Suprapubic skin (tissue), 4 donors: Measurements from ENCODE around the gene XYLT1. TPM values are rescaled to one million over a fixed set of nuclear protein-coding genes. Genes with fewer than 3 reads are reported as not detected.

Experiments
- DNase-seq, 2 donors: peaks; one replicate each; pipeline ENCODE4 v3.0.0-alpha.2; 2019; ENCODE audit warnings: low spot score in 2 of 2
- H3K27ac ChIP-seq: fragments of 200-600 bp; sonication (generic); one replicate; pipeline ENCODE4 v1.5.1; 2019
- H3K27me3 ChIP-seq: fragments of 200-600 bp; sonication (generic); one replicate; pipeline ENCODE4 v1.5.1; 2019
- H3K36me3 ChIP-seq: fragments of 200-600 bp; sonication (generic); one replicate; pipeline ENCODE4 v1.5.1; 2019
- H3K4me1 ChIP-seq: fragments of 200-600 bp; sonication (generic); one replicate; pipeline ENCODE4 v1.5.1; 2019
- H3K4me3 ChIP-seq: fragments of 200-600 bp; sonication (generic); one replicate; pipeline ENCODE4 v1.5.1; 2019; ENCODE audit warnings: mild to moderate bottlenecking
- H3K9me3 ChIP-seq: fragments of 200-600 bp; sonication (generic); one replicate; pipeline ENCODE4 v1.5.1; 2019
- CTCF ChIP-seq, 2 donors: fragments of 200-600 bp in 1 of 2; fragments of 450-650 bp in 1 of 2; sonication (generic) in 1 of 2; IDR thresholded peaks; one replicate each; pipeline ENCODE4 v1.5.1; 2016 to 2019; ENCODE audit warnings: antibody characterized with exemption in 2 of 2, mild to moderate bottlenecking in 1 of 2, moderate library complexity in 1 of 2
- EP300 ChIP-seq: sonication (generic); formaldehyde crosslinking; IDR thresholded peaks from one replicate; pipeline ENCODE4 v1.6.1; 2017; ENCODE audit warnings: antibody characterized with exemption
- POLR2A ChIP-seq, 2 donors: fragments of 450-650 bp; IDR thresholded peaks; one replicate each; pipeline ENCODE4 v1.6.1; 2017; ENCODE audit warnings: antibody characterized with exemption in 2 of 2, mild to moderate bottlenecking in 2 of 2, moderate library complexity in 2 of 2
- POLR2AphosphoS5 ChIP-seq, 3 donors: sonication (generic); formaldehyde crosslinking; IDR thresholded peaks; one replicate each; pipeline ENCODE4 v1.6.1; 2017; ENCODE audit warnings: antibody characterized with exemption in 3 of 3
- WGBS: methylation state at CpG from one replicate; pipeline ENCODE4 v1.1.5; 2018; 5-methylcytosine and 5-hydroxymethylcytosine counted together
- total RNA-seq, 4 donors: library from RNA; depleted of rRNA; stranded (reverse); fragments of >200 nt; gene quantifications; one replicate each; pipeline ENCODE4 v1.1.0, GENCODE V29; 2016

The XYLT1 gene
- total RNA-seq, 4 donors from 2014 or later = 23.5 to 30.6 (median 25.7) TPM

GRCh38 chr16:17261197-17261858 lies 209.4 kb downstream of the XYLT1 start:
- peaks cover 6% of the 10 kb centered on the region for H3K36me3 ChIP-seq
- H3K27me3 ChIP-seq = no peaks in the 10 kb centered on the region
- H3K27ac ChIP-seq = no peak overlapping the region
- H3K4me1 ChIP-seq = no peaks in the 10 kb centered on the region
- no peak overlapping the region for H3K4me3 ChIP-seq
- TF ChIP-seq POLR2AphosphoS5 (IDR thresholded peaks at IDR 0.05) = no peak
- TF ChIP-seq POLR2A (IDR thresholded peaks at IDR 0.05) = no peak
- TF ChIP-seq EP300 = no peak
- no peak for TF ChIP-seq CTCF (IDR thresholded peaks at IDR 0.05)
- 84% methylated on average over 5 of the region's 5 CpGs for WGBS
- no peaks in the 10 kb centered on the region for H3K9me3 ChIP-seq
- DNase-seq = no peak

GRCh38 chr16:17260276-17260849 lies 210.4 kb downstream of the XYLT1 start:
- H3K36me3 ChIP-seq = peaks cover 6% of the 10 kb centered on the region
- H3K4me1 ChIP-seq = no peaks in the 10 kb centered on the region
- WGBS = 96% methylated on average over 5 of the region's 5 CpGs
- H3K9me3 ChIP-seq = no peaks in the 10 kb centered on the region
- DNase-seq = no peak
- H3K27ac ChIP-seq = no peak overlapping the region
- H3K27me3 ChIP-seq = no peaks in the 10 kb centered on the region
- no peak for TF ChIP-seq POLR2A (IDR thresholded peaks at IDR 0.05)
- TF ChIP-seq POLR2AphosphoS5 (IDR thresholded peaks at IDR 0.05) = no peak
- TF ChIP-seq CTCF (IDR thresholded peaks at IDR 0.05) = no peak
- TF ChIP-seq EP300 = no peak
- H3K4me3 ChIP-seq = no peak overlapping the region

GRCh38 chr16:17259751-17260270 lies 210.9 kb downstream of the XYLT1 start:
- no peaks in the 10 kb centered on the region for H3K27me3 ChIP-seq
- no peaks in the 10 kb centered on the region for H3K9me3 ChIP-seq
- H3K4me3 ChIP-seq = no peak overlapping the region
- no peak overlapping the region for H3K27ac ChIP-seq
- H3K36me3 ChIP-seq = peaks cover 6% of the 10 kb centered on the region
- WGBS = 85% methylated on average over 6 of the region's 6 CpGs
- H3K4me1 ChIP-seq = no peaks in the 10 kb centered on the region
- TF ChIP-seq EP300 (no peak), POLR2AphosphoS5 (IDR thresholded peaks at IDR 0.05) (no peak), CTCF (IDR thresholded peaks at IDR 0.05) (no peak), POLR2A (IDR thresholded peaks at IDR 0.05) (no peak)
- DNase-seq = no peak

- Histone ChIP-seq H3K4me3 (no peak overlapping the region), H3K27ac (peak overlapping the region; percentile 31), H3K36me3 (peaks cover 6% of the 10 kb centered on the region), H3K27me3 (no peaks in the 10 kb centered on the region), H3K9me3 (no peaks in the 10 kb centered on the region), H3K4me1 (no peaks in the 10 kb centered on the region)
- no peak for DNase-seq
- TF ChIP-seq POLR2A (IDR thresholded peaks at IDR 0.05) (no peak), CTCF (IDR thresholded peaks at IDR 0.05) (no peak), EP300 (no peak), POLR2AphosphoS5 (IDR thresholded peaks at IDR 0.05) (no peak)
- 82% methylated on average over 21 of the region's 23 CpGs for WGBS
Observed at GRCh38 chr16:17258848-17259713, 211.7 kb downstream of the XYLT1 start.
